H7 (cell line): ENCODE data around the gene C9. TPM values are rescaled to one million over a fixed set of nuclear protein-coding genes. Genes with fewer than 3 reads are reported as not detected.
"Not testable (repeated sequence)": the region's sequence is repeated elsewhere in the genome, so short reads cannot be mapped to it uniquely, and the experiment has no call there.

Experiments used
- DNase-seq: peaks from one replicate; pipeline ENCODE4 v3.0.0; 2012
- H3K27me3 ChIP-seq: 2 replicates; pipeline ENCODE4 v1.6.0; 2011; ENCODE audit warnings: mild to moderate bottlenecking, low read length; ENCODE audit not compliant: control insufficient read depth, insufficient read depth
- H3K36me3 ChIP-seq: replicated peaks from 2 replicates; pipeline ENCODE4 v1.5.1; 2011; ENCODE audit warnings: low read length; ENCODE audit not compliant: control insufficient read depth, insufficient read depth
- H3K4me3 ChIP-seq: 2 replicates; pipeline ENCODE4 v1.5.1; 2011; ENCODE audit warnings: low read depth, mild to moderate bottlenecking, control low read depth, low read length, moderate library complexity; ENCODE audit not compliant: insufficient read depth
- total RNA-seq: library from RNA; depleted of rRNA; stranded (reverse); fragments of >200 nt; shearing (Covaris generic); gene quantifications from 2 replicates; pipeline ENCODE4 v1.2.3, GENCODE V29; 2014

Gene C9
- total RNA-seq, 1 experiment from 2014 or later = not detected

DNA sequence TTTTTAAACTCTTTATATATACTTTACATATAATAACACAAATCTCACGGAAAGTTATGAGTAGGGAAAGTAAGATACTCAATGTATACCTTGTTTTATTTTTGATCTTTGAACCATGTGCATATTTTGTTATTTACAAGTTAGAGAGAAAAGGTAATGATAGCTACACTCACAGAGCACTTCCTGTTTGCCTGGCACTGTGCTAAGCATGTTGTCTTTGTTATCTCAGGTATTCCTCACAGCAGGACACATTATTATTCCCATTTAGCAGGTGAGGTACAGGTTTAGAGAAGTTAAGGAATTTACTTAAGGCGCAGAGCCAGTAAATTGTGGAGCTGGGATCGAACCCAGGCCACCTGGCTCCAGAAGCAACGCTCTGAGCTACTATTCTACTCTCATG, 3.0 kb downstream of the C9 start:
- H3K4me3 ChIP-seq = no peak overlapping the region
- no peak for DNase-seq
- no peaks in the 10 kb centered on the region for H3K27me3 ChIP-seq
- no peaks in the 10 kb centered on the region for H3K36me3 ChIP-seq

GRCh38 chr5:39360471-39361111, 3.7 kb downstream of the C9 start:
- no peaks in the 10 kb centered on the region for H3K27me3 ChIP-seq
- H3K4me3 ChIP-seq = no peak overlapping the region
- DNase-seq = no peak
- no peaks in the 10 kb centered on the region for H3K36me3 ChIP-seq

DNA sequence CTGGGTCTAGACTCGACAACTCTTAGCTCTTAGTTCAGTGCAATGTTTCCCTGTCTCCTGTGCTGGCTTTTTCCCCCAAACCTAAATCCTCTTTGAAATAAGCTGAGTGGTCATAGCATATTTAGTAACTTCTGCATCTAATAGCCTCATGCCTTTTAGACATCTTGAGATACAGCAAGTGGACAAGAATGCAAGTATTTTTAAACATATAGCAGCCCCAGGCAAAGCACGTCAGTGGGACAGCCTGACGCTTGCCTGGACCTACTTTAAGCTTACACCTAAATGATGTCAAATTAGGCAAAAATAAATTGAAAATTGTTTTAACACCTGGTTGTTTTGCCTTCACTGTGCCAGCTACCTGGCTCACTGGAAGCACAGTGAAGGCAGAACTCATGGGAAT, 8.0 kb downstream of the C9 start:
- Histone ChIP-seq H3K4me3 (no peak overlapping the region), H3K36me3 (no peaks in the 10 kb centered on the region), H3K27me3 (no peaks in the 10 kb centered on the region)
- DNase-seq = no peak

DNA sequence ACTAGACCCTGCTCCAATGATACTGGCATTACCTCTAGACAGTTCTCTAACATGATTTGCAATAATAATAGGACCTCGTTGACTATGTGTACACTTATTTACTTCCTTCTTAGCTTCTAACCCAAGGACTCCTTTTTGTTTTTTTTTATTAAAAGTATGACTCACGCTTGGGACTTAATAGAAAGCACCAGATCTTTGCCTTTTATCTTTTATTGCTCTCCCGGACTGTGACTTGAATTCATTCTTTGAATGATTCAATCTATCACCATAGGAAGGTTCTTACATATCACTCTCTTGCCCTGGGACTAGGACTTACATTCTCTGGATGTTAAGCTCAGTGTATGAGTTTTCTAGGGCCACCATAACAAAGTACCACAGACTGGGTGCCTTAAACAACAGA, 9.0 kb downstream of the C9 start:
- no peak for DNase-seq
- Histone ChIP-seq H3K36me3 (no peaks in the 10 kb centered on the region), H3K4me3 (no peak overlapping the region), H3K27me3 (no peaks in the 10 kb centered on the region)

DNA sequence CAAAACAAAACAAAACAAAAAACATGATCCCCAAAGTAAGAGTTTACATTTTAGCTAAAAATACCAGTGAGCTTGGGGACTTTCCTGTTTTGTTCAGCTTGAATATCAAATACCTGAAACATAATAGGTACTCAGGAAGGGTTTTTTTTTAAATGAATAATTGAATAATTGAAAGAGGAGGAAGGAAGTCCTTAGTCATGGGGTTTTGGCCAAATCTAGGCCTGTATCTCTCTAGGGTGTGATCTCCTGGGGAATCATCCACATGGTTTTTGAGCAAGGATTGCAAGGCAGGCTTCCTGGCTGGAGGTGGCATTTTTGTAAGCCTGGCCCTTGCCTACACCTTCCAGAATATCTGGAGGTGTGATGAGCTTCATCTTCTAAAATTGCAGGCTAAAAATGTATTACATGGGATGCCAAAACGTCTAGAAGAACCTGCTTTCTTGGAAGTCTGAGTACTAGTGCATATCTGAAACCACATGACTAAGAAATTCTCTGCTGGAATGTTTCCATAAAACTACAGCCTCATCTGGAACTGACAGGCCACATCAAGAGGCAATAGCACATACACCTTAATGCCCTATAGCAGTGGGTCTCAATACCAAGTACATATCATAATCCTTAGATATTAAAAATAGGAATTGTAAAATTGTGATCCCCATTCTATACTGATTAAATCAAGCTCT, 10.4 kb downstream of the C9 start:
- Histone ChIP-seq H3K36me3 (no peaks in the 10 kb centered on the region), H3K27me3 (no peaks in the 10 kb centered on the region)
- no peak for DNase-seq

GRCh38 chr5:39352951-39353350, 11.3 kb downstream of the C9 start:
- no peaks in the 10 kb centered on the region for H3K27me3 ChIP-seq

More for the DNA sequence above, 10.4 kb downstream of the C9 start:
- no peak overlapping the region for H3K4me3 ChIP-seq

DNA sequence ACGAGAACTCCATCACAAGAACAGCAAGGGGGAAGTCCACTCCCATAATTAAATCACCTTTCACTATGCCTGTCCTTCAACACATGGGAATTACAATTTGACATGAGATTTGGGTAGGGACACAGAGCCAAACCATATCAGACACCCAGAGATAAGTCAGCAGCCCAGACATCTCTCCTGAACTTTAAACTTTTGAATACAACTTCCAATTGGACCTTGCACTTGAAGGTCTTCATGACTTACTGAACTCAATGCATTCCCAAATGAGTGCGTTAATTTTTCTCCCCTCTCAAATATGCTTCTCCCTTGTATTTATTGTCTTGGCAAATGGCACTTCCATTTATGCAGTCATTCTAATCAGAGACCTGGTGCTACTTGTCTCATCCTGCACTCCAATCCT, 12.1 kb downstream of the C9 start:
- no peak overlapping the region for H3K4me3 ChIP-seq
- no peaks in the 10 kb centered on the region for H3K36me3 ChIP-seq
- H3K27me3 ChIP-seq = no peaks in the 10 kb centered on the region
- no peak for DNase-seq

More at GRCh38 chr5:39352951-39353350, 11.3 kb downstream of the C9 start:
- no peaks in the 10 kb centered on the region for H3K36me3 ChIP-seq
- DNase-seq = no peak
- no peak overlapping the region for H3K4me3 ChIP-seq

DNA sequence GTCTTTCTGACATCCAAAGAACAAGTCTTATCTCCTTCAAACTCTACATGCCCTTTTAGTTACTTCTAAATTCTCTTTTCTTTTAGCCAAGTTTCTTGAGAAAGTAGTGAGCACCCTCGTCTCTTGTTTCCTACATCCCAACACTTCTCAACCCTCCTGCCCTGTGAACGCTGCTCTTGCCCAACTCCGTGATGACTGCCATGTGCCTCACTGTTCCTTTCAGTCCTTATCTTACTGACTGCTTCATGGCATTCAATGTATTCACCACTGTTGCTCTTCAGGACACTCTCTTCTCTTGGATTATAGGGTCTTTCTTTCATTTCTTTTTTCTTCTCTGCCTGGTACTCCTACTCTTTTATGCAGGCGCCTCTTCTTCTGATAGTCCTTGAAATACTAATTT, 14.8 kb downstream of the C9 start:
- no peak overlapping the region for H3K4me3 ChIP-seq
- no peaks in the 10 kb centered on the region for H3K36me3 ChIP-seq
- H3K27me3 ChIP-seq = no peaks in the 10 kb centered on the region
- no peak for DNase-seq

GRCh38 chr5:39342460-39342859, 21.8 kb downstream of the C9 start:
- peak; percentile 37 for DNase-seq
- no peaks in the 10 kb centered on the region for H3K27me3 ChIP-seq
- no peak overlapping the region for H3K4me3 ChIP-seq
- no peaks in the 10 kb centered on the region for H3K36me3 ChIP-seq

GRCh38 chr5:39341896-39342295, 22.4 kb downstream of the C9 start:
- H3K27me3 ChIP-seq = no peaks in the 10 kb centered on the region
- H3K4me3 ChIP-seq = no peak overlapping the region
- H3K36me3 ChIP-seq = no peaks in the 10 kb centered on the region
- DNase-seq = no peak

DNA sequence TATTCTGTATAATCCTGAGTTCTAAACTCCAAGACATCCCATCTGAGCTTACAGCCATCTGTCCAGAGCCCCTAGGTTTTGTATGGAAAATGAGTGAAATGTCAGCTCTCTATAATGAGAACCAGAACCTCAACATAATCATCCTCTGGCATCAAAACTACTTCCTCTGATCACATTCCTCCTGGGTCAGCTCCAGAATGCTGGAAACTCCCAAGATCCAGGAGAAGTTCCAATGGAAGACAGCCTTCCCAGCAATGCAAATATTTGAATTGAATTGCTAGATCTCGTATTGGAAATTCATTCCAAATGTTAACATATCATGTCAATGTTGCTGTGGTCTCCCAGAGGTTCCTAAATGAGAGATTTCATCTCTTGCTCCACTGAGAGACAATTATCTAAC, 23.8 kb downstream of the C9 start:
- H3K4me3 ChIP-seq = no peak overlapping the region
- no peaks in the 10 kb centered on the region for H3K27me3 ChIP-seq
- H3K36me3 ChIP-seq = no peaks in the 10 kb centered on the region
- DNase-seq = no peak

DNA sequence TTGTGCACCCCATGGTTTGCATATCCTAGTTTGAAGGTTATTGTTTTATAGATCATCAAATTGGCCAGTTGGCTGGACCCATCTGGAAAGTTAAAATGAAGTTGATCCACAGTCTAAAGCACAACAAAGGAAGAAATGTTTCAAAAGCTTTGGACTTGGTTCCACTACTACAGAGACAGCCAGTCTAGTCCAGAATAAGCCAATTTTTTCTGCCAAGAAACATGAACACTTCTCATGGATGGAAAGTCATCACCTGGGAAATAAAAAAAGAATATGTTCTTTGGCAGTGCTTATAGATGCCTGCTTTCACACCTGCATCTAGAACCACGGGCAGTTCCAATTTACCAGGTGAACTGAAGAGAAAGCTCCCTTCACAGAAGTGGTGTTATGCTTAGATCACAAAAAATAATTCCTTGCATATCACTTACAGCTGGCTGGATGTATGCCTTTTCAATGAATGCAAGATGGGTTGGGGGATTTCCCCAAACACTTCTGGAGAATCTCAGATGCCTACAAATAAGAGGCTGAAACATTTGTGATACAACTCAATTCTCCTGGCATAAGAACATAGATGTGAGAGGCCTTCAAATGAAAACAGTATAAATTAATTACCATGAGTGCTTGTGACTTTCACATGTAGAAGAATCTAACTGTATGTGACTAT, 26.9 kb downstream of the C9 start:
- DNase-seq = no peak
- no peaks in the 10 kb centered on the region for H3K36me3 ChIP-seq
- H3K27me3 ChIP-seq = no peaks in the 10 kb centered on the region
- no peak overlapping the region for H3K4me3 ChIP-seq

- not testable (repeated sequence) for H3K4me3 ChIP-seq, H3K27me3 ChIP-seq, H3K36me3 ChIP-seq, DNase-seq
These were observed 30.0 kb downstream of the C9 start for GRCh38 chr5:39334296-39334695.

GRCh38 chr5:39333104-39333503, 31.2 kb downstream of the C9 start:
- DNase-seq = no peak
- Histone ChIP-seq H3K27me3 (no peaks in the 10 kb centered on the region), H3K36me3 (no peaks in the 10 kb centered on the region), H3K4me3 (no peak overlapping the region)

DNA sequence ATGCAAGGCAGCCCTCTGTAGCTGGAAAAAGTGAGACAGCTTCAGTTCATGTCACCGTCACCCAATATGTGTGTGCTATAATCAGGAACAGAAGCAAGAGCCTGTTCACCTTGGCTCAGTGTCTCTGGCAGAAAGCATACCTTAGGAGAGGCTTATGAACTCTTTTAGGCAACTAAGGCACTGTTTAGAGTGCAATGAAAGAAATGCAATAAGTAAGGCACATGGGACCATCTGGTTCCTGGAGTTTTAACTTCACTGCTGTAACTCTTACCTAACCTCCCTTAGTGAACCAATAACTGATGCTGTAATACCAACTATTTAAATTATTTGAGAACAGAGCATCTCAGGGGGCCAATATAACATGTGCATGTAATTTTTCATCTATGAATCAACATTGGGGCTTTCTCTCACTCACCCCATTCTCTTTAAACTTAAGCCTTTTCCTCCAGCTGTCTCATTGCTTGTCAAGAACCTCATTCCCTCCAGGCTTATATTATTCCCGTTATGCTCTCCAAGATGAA, 32.4 kb downstream of the C9 start:
- H3K4me3 ChIP-seq = no peak overlapping the region
- no peaks in the 10 kb centered on the region for H3K27me3 ChIP-seq
- H3K36me3 ChIP-seq = no peaks in the 10 kb centered on the region
- DNase-seq = no peak
